ENCODE measurements around the gene CTBP1. TPM values are rescaled to one million over a fixed set of nuclear protein-coding genes. Genes with fewer than 3 reads are reported as not detected.

CTBP1 gene
- total and polyA plus RNA-seq, 9 of the 15 experiments (the other 6 are each of a cell fraction or from before 2014, with no cell fraction given) = 14.5 to 162 (median 68.2) TPM

DNA sequence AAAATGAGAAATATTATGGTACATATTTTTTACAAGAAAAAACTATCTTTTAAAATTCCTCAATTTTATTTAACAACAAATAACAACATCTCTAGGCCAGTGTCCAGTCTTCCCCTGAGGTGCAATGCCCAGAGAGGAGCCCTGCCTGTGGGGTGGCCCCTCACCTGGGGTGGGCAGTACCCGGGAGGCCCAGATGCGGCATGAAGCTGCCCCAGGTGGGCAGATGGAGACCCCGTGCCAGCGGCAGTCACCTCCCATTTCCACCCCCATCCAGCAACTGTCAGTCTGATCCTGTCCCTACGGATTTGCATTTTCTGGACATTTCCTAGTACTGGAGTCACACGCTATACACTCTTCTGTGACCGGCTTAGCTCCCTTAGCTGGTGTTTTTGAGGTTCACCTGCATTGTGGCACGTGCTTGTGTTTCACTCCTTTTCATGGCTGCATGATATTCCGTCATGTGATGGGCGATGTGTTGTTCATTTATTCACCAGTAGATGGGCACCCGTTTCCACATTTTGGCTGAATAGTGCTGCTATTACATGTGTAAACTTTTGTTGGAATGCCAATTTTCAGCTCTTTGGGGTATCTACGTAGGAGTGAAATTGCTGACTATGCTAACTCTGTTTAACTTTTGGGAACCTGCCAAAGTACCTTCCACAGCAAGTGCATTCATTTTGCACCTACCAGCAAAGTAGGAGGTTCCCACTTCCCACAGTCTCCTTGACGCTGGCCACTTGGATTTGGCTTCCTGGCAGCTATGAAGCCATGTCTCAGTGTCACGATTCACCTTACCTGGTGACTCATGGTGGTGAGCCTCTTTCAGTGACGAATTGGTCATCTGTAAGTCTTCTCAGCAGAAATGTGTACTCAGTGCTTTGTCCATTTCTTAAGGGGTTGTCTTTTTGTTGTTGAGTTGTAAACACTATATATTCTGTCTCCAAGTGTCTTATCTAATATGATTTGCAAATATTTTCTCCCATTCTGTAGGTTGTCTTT is 29.0 kb upstream of the CTBP1 start (continued):
- TF ChIP-seq, protein P1, sequence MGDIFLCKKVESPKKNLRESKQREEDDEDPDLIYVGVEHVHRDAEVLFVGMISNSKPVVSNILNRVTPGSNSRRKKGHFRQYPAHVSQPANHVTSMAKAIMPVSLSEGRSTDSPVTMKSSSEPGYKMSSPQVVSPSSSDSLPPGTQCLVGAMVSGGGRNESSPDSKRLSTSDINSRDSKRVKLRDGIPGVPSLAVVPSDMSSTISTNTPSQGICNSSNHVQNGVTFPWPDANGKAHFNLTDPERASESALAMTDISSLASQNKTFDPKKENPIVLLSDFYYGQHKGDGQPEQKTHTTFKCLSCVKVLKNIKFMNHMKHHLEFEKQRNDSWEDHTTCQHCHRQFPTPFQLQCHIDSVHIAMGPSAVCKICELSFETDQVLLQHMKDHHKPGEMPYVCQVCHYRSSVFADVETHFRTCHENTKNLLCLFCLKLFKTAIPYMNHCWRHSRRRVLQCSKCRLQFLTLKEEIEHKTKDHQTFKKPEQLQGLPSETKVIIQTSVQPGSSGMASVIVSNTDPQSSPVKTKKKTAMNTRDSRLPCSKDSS (IDR thresholded peaks at IDR 0.05; ENCODE audit: low read depth, partially characterized antibody) = no peak
- TF ChIP-seq CREBBP (IDR thresholded peaks at IDR 0.05; ENCODE audit: low read depth, low read length) (no peak), TEAD1 (CRISPR knock-in tag; IDR thresholded peaks at IDR 0.05) (no peak), ARID2 (IDR thresholded peaks at IDR 0.05) (no peak), MAFF (IDR thresholded peaks at IDR 0.05; ENCODE audit: low read length) (peak; percentile 72), RBFOX2 (IDR thresholded peaks at IDR 0.05; ENCODE audit: low read depth, low read length) (no peak), TCF3 (CRISPR knock-in tag; IDR thresholded peaks at IDR 0.05) (no peak), SOX6 (IDR thresholded peaks at IDR 0.05) (no peak), ASH1L (IDR thresholded peaks at IDR 0.05; ENCODE audit: borderline replicate concordance, low read depth, partially characterized antibody) (no peak), MAFK (IDR thresholded peaks at IDR 0.05; ENCODE audit: low read length) (peak; percentile 73)

Measured in K562 (cell line).